Measurements from ENCODE around the gene CELF5. TPM values are rescaled to one million over a fixed set of nuclear protein-coding genes. Genes with fewer than 3 reads are reported as not detected.

The CELF5 gene
- total and polyA plus RNA-seq, 10 of the 15 experiments (the other 5 are each of a cell fraction or from before 2014, with no cell fraction given), result 0.01 to 0.04 TPM; not detected in 8

DNA sequence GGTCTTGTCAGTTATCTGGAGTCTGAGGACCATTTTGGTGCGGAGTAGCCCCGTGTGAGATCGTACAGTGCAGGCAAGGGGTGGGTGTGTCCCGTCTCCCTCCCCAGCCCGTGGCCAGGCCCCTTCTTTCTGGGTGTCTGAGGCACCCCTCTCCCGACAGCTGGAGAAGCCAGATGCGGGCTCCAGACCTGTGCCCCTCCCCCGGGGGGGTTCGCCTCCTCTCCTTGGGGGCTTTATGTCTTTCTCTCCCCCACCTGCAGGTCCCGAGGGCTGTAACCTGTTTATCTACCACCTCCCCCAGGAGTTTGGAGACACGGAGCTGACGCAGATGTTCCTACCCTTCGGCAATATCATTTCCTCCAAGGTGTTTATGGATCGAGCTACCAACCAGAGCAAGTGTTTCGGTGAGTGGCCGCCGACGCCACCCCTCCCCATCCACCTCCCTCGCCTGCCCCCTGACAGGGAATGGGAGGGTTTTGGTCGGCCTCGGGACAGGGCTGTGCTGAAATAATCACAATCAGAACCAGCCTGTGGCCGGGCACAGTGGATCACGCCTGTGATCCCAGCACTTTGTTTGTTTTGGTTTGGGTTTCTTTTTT, 65.6 kb downstream of the CELF5 start:
- Histone ChIP-seq H3K9me3 (replicated peaks; ENCODE audit: control insufficient read depth, insufficient read depth, low read length) (no peaks in the 10 kb centered on the region; the same call in 2 of the 3 replicates), H2AFZ (ENCODE audit: control insufficient read depth, low read depth, low read length) (no peak overlapping the region), H3K4me2 (ENCODE audit: control insufficient read depth, insufficient read depth) (no peak overlapping the region), H3K27me3 (replicated peaks in 1 of 2; ENCODE audit: control insufficient read depth in 2 of 2, insufficient read depth in 2 of 2, low read length in 1 of 2) (peaks cover 5 to 6% of the 10 kb centered on the region in 2 experiments; a peak in 3 of 4 replicates), H3K36me3 (ENCODE audit: control insufficient read depth in 2 of 2, insufficient read depth in 2 of 2, low read length in 1 of 2) (no peaks in the 10 kb centered on the region), H3K79me2 (ENCODE audit: control insufficient read depth, insufficient read depth, low read length) (no peaks in the 10 kb centered on the region), H3K27ac (ENCODE audit: control insufficient read depth, insufficient read depth) (no peak overlapping the region), H3K4me3 (no peak overlapping the region), H4K20me1 (ENCODE audit: control insufficient read depth, insufficient read depth) (no peaks in the 10 kb centered on the region), H3K9ac (ENCODE audit: control insufficient read depth, insufficient read depth, low read length) (no peak overlapping the region), H3K4me1 (ENCODE audit: control insufficient read depth, insufficient read depth, low read length) (peaks cover 1% of the 10 kb centered on the region; the same call in 1 of the 2 replicates)
- DNase-seq (ENCODE audit: low read depth, low spot score), result no peak
- RAD21 ChIA-PET (ENCODE audit: unreplicated experiment), result no interaction called here
- POLR2A ChIA-PET, result no interaction called here
- 25% methylated on average over 23 of the region's 23 CpGs for WGBS (ENCODE audit: insufficient coverage, insufficient replicate concordance, low lambda C conversion rate, missing lambda C conversion rate)
- intact Hi-C loops (cut with micrococcal nuclease; ENCODE audit: unreplicated experiment) (no loop called here), in situ Hi-C loops (cut with MboI) (no loop called here)
- FAIRE-seq, result no peak
- BruUV-seq (replicated peaks), result no TSS peak
- no peak for ATAC-seq
- SMC1A ChIA-PET (ENCODE audit: uncharacterized antibody, unreplicated experiment), result interaction anchor here (0.6 kb wide), 1 partner anchor 386 kb away, joined by 3 read pairs; no protein-coding TSS in a partner anchor
- CTCF ChIA-PET, result interaction anchor here (0.6 to 2.5 kb wide), 2 partner anchors 15 to 178 kb away, joined by 3 to 6 read pairs; no protein-coding TSS in a partner anchor
- TF ChIP-seq ZNF207 (IDR thresholded peaks at IDR 0.05; ENCODE audit: borderline replicate concordance), result no peak
- no peak for TF ChIP-seq REST (IDR thresholded peaks at IDR 0.05; ENCODE audit: low read depth, low read length)
- no peak for TF ChIP-seq BCL11A (IDR thresholded peaks at IDR 0.05; ENCODE audit: low read depth, low read length)
- no peak for TF ChIP-seq SP1 (IDR thresholded peaks at IDR 0.05; ENCODE audit: low read depth, low read length)
- no peak for TF ChIP-seq MAX (IDR thresholded peaks at IDR 0.05; ENCODE audit: low read depth, low read length)
- TF ChIP-seq ZNF687 (IDR thresholded peaks at IDR 0.05), result no peak
- TF ChIP-seq NR2C1 (IDR thresholded peaks at IDR 0.05), result no peak
- no peak for TF ChIP-seq KLF5 (IDR thresholded peaks at IDR 0.05; ENCODE audit: partially characterized antibody)
- no peak for TF ChIP-seq TARDBP (IDR thresholded peaks at IDR 0.05; ENCODE audit: borderline replicate concordance)
- TF ChIP-seq ETV6 (conservative IDR thresholded peaks at IDR 0.05 in 1 of 2, IDR thresholded peaks at IDR 0.05 in 1 of 2; ENCODE audit: borderline replicate concordance in 1 of 2, low read depth in 1 of 2), result no peak
- no peak for TF ChIP-seq JUNB (IDR thresholded peaks at IDR 0.05)
- TF ChIP-seq ZZZ3 (IDR thresholded peaks at IDR 0.05; ENCODE audit: control insufficient read depth, insufficient read length, low read depth), result no peak
- TF ChIP-seq, protein P1, sequence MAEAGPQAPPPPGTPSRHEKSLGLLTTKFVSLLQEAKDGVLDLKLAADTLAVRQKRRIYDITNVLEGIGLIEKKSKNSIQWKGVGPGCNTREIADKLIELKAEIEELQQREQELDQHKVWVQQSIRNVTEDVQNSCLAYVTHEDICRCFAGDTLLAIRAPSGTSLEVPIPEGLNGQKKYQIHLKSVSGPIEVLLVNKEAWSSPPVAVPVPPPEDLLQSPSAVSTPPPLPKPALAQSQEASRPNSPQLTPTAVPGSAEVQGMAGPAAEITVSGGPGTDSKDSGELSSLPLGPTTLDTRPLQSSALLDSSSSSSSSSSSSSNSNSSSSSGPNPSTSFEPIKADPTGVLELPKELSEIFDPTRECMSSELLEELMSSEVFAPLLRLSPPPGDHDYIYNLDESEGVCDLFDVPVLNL (IDR thresholded peaks at IDR 0.05; ENCODE audit: low read depth, low read length), result no peak
- no peak for TF ChIP-seq WRNIP1 (IDR thresholded peaks at IDR 0.05; ENCODE audit: borderline replicate concordance, low read depth, low read length)
- no peak for TF ChIP-seq IKZF2 (IDR thresholded peaks at IDR 0.05)
- TF ChIP-seq ATF7 (IDR thresholded peaks at IDR 0.05; ENCODE audit: low read depth), result no peak
